Keratinocyte (primary cell): ENCODE results near the gene ZNF496. TPM values are rescaled to one million over a fixed set of nuclear protein-coding genes. Genes with fewer than 3 reads are reported as not detected.

Experiments
- DNase-seq: peaks from one replicate; pipeline ENCODE4 v3.0.0-alpha.2; 2011; ENCODE audit warnings: low read depth, missing footprints, low spot score
- FAIRE-seq: peaks from 2 replicates; lab custom pipeline; 2011; peaks lifted over from hg19 to GRCh38; lab: Jason Lieb, UNC
- H2AFZ ChIP-seq: 2 replicates; pipeline ENCODE4 v1.6.0; 2012; ENCODE audit warnings: low read length, control low read depth, inconsistent platforms; ENCODE audit not compliant: control insufficient read depth
- H3K27ac ChIP-seq: 2 replicates; pipeline ENCODE4 v1.5.1; 2011; ENCODE audit warnings: low read length; ENCODE audit not compliant: control insufficient read depth, insufficient read depth
- H3K27me3 ChIP-seq: 3 replicates; pipeline ENCODE4 v1.6.0; 2011; ENCODE audit warnings: low read length; ENCODE audit not compliant: control insufficient read depth, insufficient read depth; ENCODE audit errors: extremely low read depth
- H3K36me3 ChIP-seq, 2 experiments: 2 replicates in 1 of 2; 3 replicates in 1 of 2; pipeline ENCODE4 v1.5.1; 2011; ENCODE audit warnings: low read length in 2 of 2, mild to moderate bottlenecking in 1 of 2; ENCODE audit not compliant: control insufficient read depth in 2 of 2, insufficient read depth in 2 of 2; ENCODE audit errors: extremely low read depth in 1 of 2
- H3K4me1 ChIP-seq: 3 replicates; pipeline ENCODE4 v1.5.1; 2011; ENCODE audit warnings: low read length; ENCODE audit not compliant: control insufficient read depth, insufficient read depth; ENCODE audit errors: extremely low read depth
- H3K4me2 ChIP-seq: 3 replicates; pipeline ENCODE4 v1.6.0; 2011; ENCODE audit warnings: low read depth, low read length; ENCODE audit not compliant: control insufficient read depth, insufficient read depth; ENCODE audit errors: extremely low read depth
- H3K4me3 ChIP-seq, 3 experiments: fragments of 200-600 bp in 1 of 3; sonication (generic) in 1 of 3; 2 replicates in 2 of 3; 3 replicates in 1 of 3; pipeline ENCODE4 v1.5.1; 2011 to 2016; ENCODE audit warnings: low read length in 3 of 3, mild to moderate bottlenecking in 3 of 3, control low read depth in 2 of 3, inconsistent platforms in 1 of 3, low read depth in 1 of 3, mixed read lengths in 1 of 3, mixed run types in 1 of 3, moderate library complexity in 1 of 3; ENCODE audit not compliant: control insufficient read depth in 2 of 3, insufficient read depth in 2 of 3; ENCODE audit errors: extremely low read depth in 1 of 3
- H3K79me2 ChIP-seq: 2 replicates; pipeline ENCODE4 v1.6.0; 2012; ENCODE audit warnings: low read length; ENCODE audit not compliant: control insufficient read depth, insufficient read depth
- H3K9ac ChIP-seq: 3 replicates; pipeline ENCODE4 v1.6.0; 2011; ENCODE audit warnings: low read length; ENCODE audit not compliant: control insufficient read depth, insufficient read depth; ENCODE audit errors: extremely low read depth
- H3K9me1 ChIP-seq: 3 replicates; pipeline ENCODE4 v1.6.0; 2011; ENCODE audit warnings: low read length; ENCODE audit not compliant: control insufficient read depth, insufficient read depth; ENCODE audit errors: extremely low read depth
- H3K9me3 ChIP-seq: 2 replicates; pipeline ENCODE4 v1.5.1; 2012; ENCODE audit warnings: low read depth, low read length; ENCODE audit not compliant: control insufficient read depth
- H4K20me1 ChIP-seq: 3 replicates; pipeline ENCODE4 v1.6.0; 2011; ENCODE audit warnings: low read length; ENCODE audit not compliant: control insufficient read depth, insufficient read depth; ENCODE audit errors: extremely low read depth
- EZH2 ChIP-seq: IDR thresholded peaks from one replicate; pipeline ENCODE4 v1.6.1; 2012; ENCODE audit warnings: inconsistent platforms, mild to moderate bottlenecking, low read length, moderate library complexity
- dilution Hi-C: fragments of 300-500 bp; cut with MboI; formaldehyde crosslinking; loops from one replicate; pipeline ENCODE4 v1.7.0; 2020; ENCODE audit warnings: low sequenced_read_pairs; ENCODE audit not compliant: extremely low pct_ligation_motif_present
- polyA plus RNA-seq, 5 experiments: library from polyadenylated mRNA; depleted of rRNA in 3 of 5; stranded (reverse) in 3 of 5; stranded (forward) in 1 of 5; unstranded in 1 of 5; fragments of >200 nt; gene quantifications; 1 replicate in 1 of 5; 2 replicates in 3 of 5; 3 replicates in 1 of 5; pipeline versions ENCODE4 v1.2.1 to v1.2.3, GENCODE V29; 2011 to 2012; ENCODE audit warnings: missing spikeins in 2 of 5, low read depth in 1 of 5, low replicate concordance in 1 of 5
- TF ChIP-seq, protein P1 (sequence below), 3 experiments: IDR thresholded peaks in 1 of 3; conservative IDR thresholded peaks in 1 of 3; optimal IDR thresholded peaks in 1 of 3; 2 replicates in 2 of 3; 3 replicates in 1 of 3; pipeline versions ENCODE3 to v1.5.1; 2011; ENCODE audit warnings: low read length in 3 of 3, mild to moderate bottlenecking in 3 of 3, moderate library complexity in 2 of 3, control low read depth in 1 of 3, inconsistent platforms in 1 of 3; ENCODE audit not compliant: insufficient read depth in 2 of 3; ENCODE audit errors: extremely low read depth in 1 of 3

The ZNF496 gene
- polyA plus RNA-seq, 1 donor (not counting 4 experiments of a cell fraction or from before 2014, with no cell fraction given) = 8.9 TPM

DNA sequence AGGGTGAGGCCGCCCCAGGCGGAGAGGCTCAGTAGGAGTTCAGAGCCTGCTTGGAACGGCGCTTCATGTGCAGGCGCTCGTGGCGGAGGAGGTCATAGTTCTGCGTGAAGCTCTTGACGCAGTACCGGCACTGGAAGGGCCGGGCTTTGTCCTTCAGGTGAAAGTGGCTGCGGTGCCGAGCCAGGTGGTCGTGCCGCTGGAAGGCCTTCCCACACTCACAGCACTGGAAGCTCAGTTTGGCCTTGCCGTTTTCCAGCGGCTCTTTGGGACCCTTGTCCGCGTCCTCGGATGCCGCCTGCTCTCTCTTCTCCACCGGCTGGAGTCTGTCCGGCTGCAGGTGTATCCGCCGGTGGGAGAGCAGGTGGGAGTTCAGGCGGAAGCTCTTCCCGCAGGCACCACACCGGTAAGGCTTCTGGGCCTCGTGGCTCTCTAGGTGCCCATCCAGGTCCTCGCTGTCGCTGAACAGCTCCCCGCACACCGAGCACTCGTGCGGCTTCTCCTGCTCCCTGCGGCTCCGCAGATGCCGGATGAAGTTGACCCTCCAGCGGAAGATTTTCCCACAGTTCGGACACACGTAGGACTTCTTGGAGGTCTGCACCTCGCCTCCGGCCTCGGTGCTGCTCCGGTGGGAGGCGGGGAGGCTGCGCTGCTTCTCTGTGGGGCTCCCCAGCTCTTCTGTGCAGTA is 31.0 kb downstream of the ZNF496 start:
- Histone ChIP-seq H3K9me1 (no peaks in the 10 kb centered on the region), H3K4me1 (no peaks in the 10 kb centered on the region), H3K27me3 (no peaks in the 10 kb centered on the region), H3K27ac (no peak overlapping the region), H3K9me3 (no peaks in the 10 kb centered on the region), H4K20me1 (no peaks in the 10 kb centered on the region), H3K4me2 (no peak overlapping the region), H2AFZ (no peak overlapping the region), H3K79me2 (no peaks in the 10 kb centered on the region), H3K4me3 (no peak overlapping the region), H3K9ac (no peak overlapping the region), H3K36me3 (peaks cover 0 to 9% of the 10 kb centered on the region in 2 experiments)
- TF ChIP-seq, protein P1, sequence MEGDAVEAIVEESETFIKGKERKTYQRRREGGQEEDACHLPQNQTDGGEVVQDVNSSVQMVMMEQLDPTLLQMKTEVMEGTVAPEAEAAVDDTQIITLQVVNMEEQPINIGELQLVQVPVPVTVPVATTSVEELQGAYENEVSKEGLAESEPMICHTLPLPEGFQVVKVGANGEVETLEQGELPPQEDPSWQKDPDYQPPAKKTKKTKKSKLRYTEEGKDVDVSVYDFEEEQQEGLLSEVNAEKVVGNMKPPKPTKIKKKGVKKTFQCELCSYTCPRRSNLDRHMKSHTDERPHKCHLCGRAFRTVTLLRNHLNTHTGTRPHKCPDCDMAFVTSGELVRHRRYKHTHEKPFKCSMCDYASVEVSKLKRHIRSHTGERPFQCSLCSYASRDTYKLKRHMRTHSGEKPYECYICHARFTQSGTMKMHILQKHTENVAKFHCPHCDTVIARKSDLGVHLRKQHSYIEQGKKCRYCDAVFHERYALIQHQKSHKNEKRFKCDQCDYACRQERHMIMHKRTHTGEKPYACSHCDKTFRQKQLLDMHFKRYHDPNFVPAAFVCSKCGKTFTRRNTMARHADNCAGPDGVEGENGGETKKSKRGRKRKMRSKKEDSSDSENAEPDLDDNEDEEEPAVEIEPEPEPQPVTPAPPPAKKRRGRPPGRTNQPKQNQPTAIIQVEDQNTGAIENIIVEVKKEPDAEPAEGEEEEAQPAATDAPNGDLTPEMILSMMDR (optimal IDR thresholded peaks at IDR 0.05 in 1 of 3, IDR thresholded peaks at IDR 0.05 in 1 of 3, conservative IDR thresholded peaks at IDR 0.05 in 1 of 3; ENCODE audit: extremely low read depth in 1 of 3, insufficient read depth in 2 of 3, low read length in 3 of 3) = no peak
- no peak for TF ChIP-seq EZH2
- DNase-seq = no peak
- dilution Hi-C loops = no loop called here
- FAIRE-seq = no peak

DNA sequence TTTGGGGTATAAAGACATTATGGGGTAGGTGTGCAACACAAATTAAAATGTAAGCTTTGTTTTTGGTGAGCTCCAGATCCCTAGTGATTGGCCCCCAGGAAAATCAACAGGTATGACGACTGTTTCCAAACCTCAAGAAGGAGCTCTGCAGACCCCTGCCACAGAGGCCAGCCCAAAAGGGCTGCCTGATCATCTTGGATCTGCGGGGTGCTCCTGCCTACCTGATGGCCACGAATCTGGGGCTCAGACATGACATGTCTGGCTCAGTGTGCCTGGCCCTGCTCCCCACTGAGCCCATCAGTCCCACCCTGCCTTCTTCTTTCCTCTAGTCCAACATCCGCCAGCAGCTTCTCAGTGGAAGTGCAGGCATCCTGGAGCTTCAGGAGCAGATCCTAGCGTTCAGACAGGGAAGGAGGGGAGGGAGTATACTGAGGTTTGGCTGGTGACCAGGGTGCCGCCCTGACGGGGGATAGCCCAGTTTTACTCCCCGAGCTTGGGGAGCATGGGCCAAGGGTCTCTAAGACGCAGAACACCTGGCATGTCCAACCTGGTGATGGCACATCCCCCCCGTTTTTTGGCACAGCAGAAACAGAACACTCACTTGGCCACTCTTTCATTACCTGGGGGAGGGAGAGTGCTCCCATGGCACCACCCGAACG is 31.8 kb downstream of the ZNF496 start:
- Histone ChIP-seq H3K9me1 (no peaks in the 10 kb centered on the region), H3K27me3 (no peaks in the 10 kb centered on the region), H4K20me1 (no peaks in the 10 kb centered on the region), H3K4me3 (no peak overlapping the region), H3K9me3 (no peaks in the 10 kb centered on the region), H3K27ac (no peak overlapping the region), H3K36me3 (peaks cover 0 to 9% of the 10 kb centered on the region in 2 experiments), H3K4me2 (no peak overlapping the region), H2AFZ (no peak overlapping the region), H3K9ac (no peak overlapping the region), H3K79me2 (no peaks in the 10 kb centered on the region), H3K4me1 (no peaks in the 10 kb centered on the region)
- DNase-seq (no peak), FAIRE-seq (no peak)
- no peak for TF ChIP-seq EZH2
- TF ChIP-seq, protein P1 (optimal IDR thresholded peaks at IDR 0.05 in 1 of 3, IDR thresholded peaks at IDR 0.05 in 1 of 3, conservative IDR thresholded peaks at IDR 0.05 in 1 of 3; ENCODE audit: extremely low read depth in 1 of 3, insufficient read depth in 2 of 3, low read length in 3 of 3) = no peak
- dilution Hi-C loops = no loop called here
